Spinal cord (tissue), 10 donors: ENCODE measurements around the gene PAX2. TPM values are rescaled to one million over a fixed set of nuclear protein-coding genes. Genes with fewer than 3 reads are reported as not detected.

Experiments
- DNase-seq, 6 donors: peaks; one replicate each; pipeline versions ENCODE4 v3.0.0 to v3.0.0-alpha.2; 2013 to 2015; ENCODE audit warnings: low spot score in 6 of 6, low read depth in 4 of 6
- H3K27ac ChIP-seq: one replicate; pipeline ENCODE4 v1.5.1; 2013; ENCODE audit warnings: low read depth, low read length, control low read depth
- H3K27me3 ChIP-seq: one replicate; pipeline ENCODE4 v1.6.1; 2013; ENCODE audit warnings: low read length; ENCODE audit not compliant: control insufficient read depth, insufficient read depth
- H3K36me3 ChIP-seq: one replicate; pipeline ENCODE4 v1.6.1; 2013; ENCODE audit warnings: low read length; ENCODE audit not compliant: control insufficient read depth, insufficient read depth
- H3K4me1 ChIP-seq: one replicate; pipeline ENCODE4 v1.6.1; 2013; ENCODE audit warnings: low read length; ENCODE audit not compliant: control insufficient read depth, insufficient read depth
- H3K4me3 ChIP-seq: one replicate; pipeline ENCODE4 v1.5.1; 2013; ENCODE audit warnings: low read depth, low read length, control low read depth
- H3K9me3 ChIP-seq: one replicate; pipeline ENCODE4 v1.6.1; 2013; ENCODE audit warnings: low read length; ENCODE audit not compliant: control insufficient read depth, insufficient read depth
- WGBS: methylation state at CpG from one replicate; pipeline ENCODE4 v1.1.5; 2013; ENCODE audit warnings: missing lambda C conversion rate; ENCODE audit not compliant: insufficient coverage; 5-methylcytosine and 5-hydroxymethylcytosine counted together
- polyA plus RNA-seq, 2 donors: library from polyadenylated mRNA; unstranded; fragments of 120-200 nt; gene quantifications; one replicate each; pipeline ENCODE4 v1.2.1, GENCODE V29; 2013; ENCODE audit not compliant: insufficient read length in 2 of 2
- total RNA-seq, 2 donors: library from RNA; depleted of rRNA in 1 of 2; stranded (reverse); fragments of 120-200 nt in 1 of 2; fragments of >200 nt in 1 of 2; gene quantifications; one replicate each; pipeline versions ENCODE4 v1.2.3 to v1.2.4, GENCODE V29; 2013 to 2014
- donor health status: healthy.

The PAX2 gene
- total and polyA plus RNA-seq, 4 donors: 1.9 to 54.8 (median 29.3) TPM

GRCh38 chr10:100858261-100858660, 112.9 kb downstream of the PAX2 start:
- Histone ChIP-seq H3K27me3 (no peaks in the 10 kb centered on the region), H3K4me3 (no peak overlapping the region), H3K4me1 (peaks cover 7% of the 10 kb centered on the region), H3K36me3 (no peaks in the 10 kb centered on the region), H3K27ac (no peak overlapping the region), H3K9me3 (no peaks in the 10 kb centered on the region)
- WGBS: 74% methylated on average over 4 of the region's 4 CpGs
- peak in 2 of 6 donors; percentile 40 to 76 for DNase-seq

- Histone ChIP-seq H3K27me3 (no peaks in the 10 kb centered on the region), H3K36me3 (no peaks in the 10 kb centered on the region), H3K27ac (no peak overlapping the region), H3K4me1 (peaks cover 12% of the 10 kb centered on the region), H3K9me3 (no peaks in the 10 kb centered on the region), H3K4me3 (no peak overlapping the region)
- WGBS: 58% methylated on average over 14 of the region's 21 CpGs
- peak in 2 of 6 donors; percentile 37 to 91 for DNase-seq
Observed at GRCh38 chr10:100858747-100859483, 113.5 kb downstream of the PAX2 start.

GRCh38 chr10:100859484-100859763, 114.0 kb downstream of the PAX2 start:
- peaks cover 16% of the 10 kb centered on the region for H3K4me1 ChIP-seq

GRCh38 chr10:100863433-100863832, 118.1 kb downstream of the PAX2 start:
- Histone ChIP-seq H3K4me1 (peaks cover 47% of the 10 kb centered on the region), H3K27me3 (peaks cover 14% of the 10 kb centered on the region), H3K4me3 (no peak overlapping the region), H3K9me3 (no peaks in the 10 kb centered on the region), H3K36me3 (no peaks in the 10 kb centered on the region), H3K27ac (no peak overlapping the region)
- WGBS: 87% methylated on average over 7 of the region's 7 CpGs
- no peak for DNase-seq

More at GRCh38 chr10:100859484-100859763, 114.0 kb downstream of the PAX2 start:
- DNase-seq: no peak
- no peak overlapping the region for H3K27ac ChIP-seq
- H3K4me3 ChIP-seq: no peak overlapping the region
- H3K36me3 ChIP-seq: no peaks in the 10 kb centered on the region
- 66% methylated on average over 4 of the region's 6 CpGs for WGBS
- no peaks in the 10 kb centered on the region for H3K9me3 ChIP-seq
- H3K27me3 ChIP-seq: no peaks in the 10 kb centered on the region

GRCh38 chr10:100864036-100864885, 118.9 kb downstream of the PAX2 start:
- H3K4me3 ChIP-seq: no peak overlapping the region
- no peaks in the 10 kb centered on the region for H3K9me3 ChIP-seq
- DNase-seq: peak in 2 of 6 donors; percentile 76 to 85
- 87% methylated on average over 11 of the region's 24 CpGs for WGBS
- peaks cover 14% of the 10 kb centered on the region for H3K27me3 ChIP-seq
- no peaks in the 10 kb centered on the region for H3K36me3 ChIP-seq
- H3K27ac ChIP-seq: no peak overlapping the region
- peaks cover 45% of the 10 kb centered on the region for H3K4me1 ChIP-seq

- peak in 2 of 6 donors; percentile 64 to 66 for DNase-seq
- H3K4me3 ChIP-seq: no peak overlapping the region
- H3K27ac ChIP-seq: no peak overlapping the region
- no peaks in the 10 kb centered on the region for H3K9me3 ChIP-seq
- peaks cover 14% of the 10 kb centered on the region for H3K27me3 ChIP-seq
- 46% methylated on average over 4 of the region's 4 CpGs for WGBS
- H3K4me1 ChIP-seq: peaks cover 42% of the 10 kb centered on the region
- H3K36me3 ChIP-seq: no peaks in the 10 kb centered on the region
Observed at GRCh38 chr10:100864978-100865377, 119.6 kb downstream of the PAX2 start.

GRCh38 chr10:100866010-100866409, 120.6 kb downstream of the PAX2 start:
- Histone ChIP-seq H3K4me3 (no peak overlapping the region), H3K27ac (no peak overlapping the region), H3K36me3 (no peaks in the 10 kb centered on the region), H3K4me1 (peaks cover 42% of the 10 kb centered on the region), H3K27me3 (peaks cover 14% of the 10 kb centered on the region), H3K9me3 (no peaks in the 10 kb centered on the region)
- no peak for DNase-seq
- WGBS: 60% methylated on average over 3 of the region's 7 CpGs

GRCh38 chr10:100866575-100867098, 121.3 kb downstream of the PAX2 start:
- DNase-seq: peak in 2 of 6 donors; percentile 29 to 92
- peaks cover 42% of the 10 kb centered on the region for H3K4me1 ChIP-seq
- no peaks in the 10 kb centered on the region for H3K36me3 ChIP-seq
- H3K27ac ChIP-seq: no peak overlapping the region
- H3K4me3 ChIP-seq: no peak overlapping the region
- 9% methylated on average over 18 of the region's 21 CpGs for WGBS
- no peaks in the 10 kb centered on the region for H3K9me3 ChIP-seq
- H3K27me3 ChIP-seq: peaks cover 14% of the 10 kb centered on the region

GRCh38 chr10:100867261-100867963, 122.0 kb downstream of the PAX2 start:
- WGBS: 75% methylated on average over 2 of the region's 8 CpGs
- H3K4me3 ChIP-seq: no peak overlapping the region
- peaks cover 14% of the 10 kb centered on the region for H3K27me3 ChIP-seq
- no peak overlapping the region for H3K27ac ChIP-seq
- peaks cover 42% of the 10 kb centered on the region for H3K4me1 ChIP-seq
- no peak for DNase-seq
- H3K36me3 ChIP-seq: no peaks in the 10 kb centered on the region
- H3K9me3 ChIP-seq: no peaks in the 10 kb centered on the region
